ENCODE measurements around the gene WDR43.

The WDR43 gene

GRCh38 chr2:28993206-28993960 lies 98.9 kb downstream of the WDR43 start:
- no peak for DNase-seq (ENCODE audit: low read depth)

DNA sequence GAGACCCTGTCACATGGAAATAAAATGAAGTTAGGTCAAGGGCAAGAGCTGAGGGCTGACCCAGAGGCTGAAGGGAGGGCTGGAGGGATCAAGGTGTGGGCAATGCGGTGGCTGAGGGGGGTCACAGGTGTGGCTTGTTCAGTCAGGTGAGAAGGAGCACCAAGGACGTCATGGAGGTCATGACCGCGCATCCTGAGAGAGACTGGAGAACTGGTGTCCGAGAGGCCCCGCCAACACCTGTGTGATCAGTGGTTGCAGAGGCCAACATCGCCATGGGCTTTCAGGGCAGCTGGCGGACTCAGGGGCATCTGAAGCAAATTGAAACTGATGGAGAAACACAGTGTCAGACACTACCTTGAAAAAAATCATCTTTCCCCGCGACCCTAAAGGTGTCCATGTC lies 99.6 kb downstream of the WDR43 start:
- no peak for DNase-seq (ENCODE audit: low read depth)

DNA sequence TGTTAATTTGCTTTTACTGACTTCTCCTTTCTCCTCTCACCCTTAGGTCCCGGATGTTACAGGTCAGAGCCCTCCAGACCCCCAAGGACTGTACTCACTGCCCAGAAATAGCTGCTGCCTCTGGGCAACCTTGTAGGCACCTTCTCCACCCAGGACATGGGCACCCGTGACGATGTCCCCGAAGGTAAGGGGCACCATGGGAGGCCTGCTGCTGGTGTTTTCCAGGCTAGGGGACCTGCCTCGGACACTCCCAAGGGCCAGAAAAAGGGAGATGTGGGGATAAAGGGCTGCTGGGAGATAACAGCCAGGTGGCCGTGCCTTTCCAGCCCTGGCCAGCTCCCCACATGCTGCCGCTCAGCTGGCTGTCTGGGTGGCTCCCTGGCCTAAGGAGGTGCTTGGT lies 100.2 kb downstream of the WDR43 start:
- no peak for DNase-seq (ENCODE audit: low read depth)

GRCh38 chr2:28995765-28996750 lies 101.6 kb downstream of the WDR43 start:
- no peak for DNase-seq (ENCODE audit: low read depth)

DNA sequence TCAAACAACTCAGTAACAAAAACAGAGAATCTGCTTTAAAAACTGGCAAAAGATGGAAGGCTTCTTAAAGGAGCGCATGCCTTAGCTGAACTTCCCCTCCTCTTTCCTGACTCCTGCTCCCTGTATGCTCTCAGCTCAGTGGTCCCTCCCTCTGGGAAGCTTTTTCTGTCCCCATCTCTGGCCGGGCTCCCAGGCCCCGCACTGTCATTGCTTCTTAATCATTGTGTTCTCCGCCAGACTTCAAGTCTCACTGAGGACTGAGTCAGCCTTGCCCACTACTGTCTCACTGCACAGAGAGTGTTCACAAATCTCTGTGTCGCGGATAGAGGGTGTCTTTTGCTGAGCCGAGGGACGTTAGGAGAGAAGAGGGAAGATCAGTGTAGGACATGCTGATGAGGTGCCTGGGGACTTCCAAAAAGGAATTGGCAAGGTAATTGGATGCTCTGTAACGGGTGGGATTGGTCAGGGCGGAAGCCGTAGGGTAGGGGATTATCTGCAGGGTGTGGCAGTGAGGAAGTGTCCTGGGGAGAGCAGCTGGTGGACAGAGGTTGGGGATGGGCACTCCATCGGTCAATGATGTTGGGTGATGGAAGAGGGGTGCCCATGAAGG lies 102.9 kb downstream of the WDR43 start:
- no peak for DNase-seq (ENCODE audit: low read depth)
